ENCODE measurements around the gene FAM83F.
A peak's percentile ranks its signal among the peaks of the same experiment; 100 is the strongest.

The FAM83F gene

GRCh38 chr22:40036126-40036525 lies 41.4 kb downstream of the FAM83F start:
- no peak for DNase-seq (ENCODE audit: low read depth)

GRCh38 chr22:40036591-40037225 lies 42.0 kb downstream of the FAM83F start:
- DNase-seq (ENCODE audit: low read depth) = peak; percentile 28

- DNase-seq (ENCODE audit: low read depth) = no peak
These were observed 42.6 kb downstream of the FAM83F start for GRCh38 chr22:40037320-40037719.

GRCh38 chr22:40039482-40040115 lies 44.8 kb downstream of the FAM83F start:
- DNase-seq (ENCODE audit: low read depth) = no peak

DNA sequence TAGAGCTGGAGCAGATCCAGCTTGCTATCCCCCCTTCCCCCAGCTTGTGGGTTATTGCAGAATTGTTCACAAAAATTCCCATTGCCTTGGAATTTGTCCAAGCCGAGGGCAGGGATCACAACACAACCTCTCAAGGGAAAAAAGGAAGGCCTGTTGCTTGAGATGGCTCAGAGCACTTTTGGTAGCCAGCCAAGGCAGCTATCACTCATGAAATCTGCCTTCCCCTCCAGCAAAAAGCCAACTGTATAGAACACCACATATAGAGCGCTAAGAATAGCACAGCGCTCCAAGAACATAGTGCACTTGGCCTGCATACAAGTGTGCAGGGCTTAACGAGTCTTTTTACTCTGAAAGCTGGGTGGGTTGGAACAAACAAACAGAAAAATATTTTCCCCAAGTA lies 46.2 kb downstream of the FAM83F start:
- no peak for DNase-seq (ENCODE audit: low read depth)

- DNase-seq (ENCODE audit: low read depth) = no peak
These were observed 46.8 kb downstream of the FAM83F start for GRCh38 chr22:40041366-40042137.

DNA sequence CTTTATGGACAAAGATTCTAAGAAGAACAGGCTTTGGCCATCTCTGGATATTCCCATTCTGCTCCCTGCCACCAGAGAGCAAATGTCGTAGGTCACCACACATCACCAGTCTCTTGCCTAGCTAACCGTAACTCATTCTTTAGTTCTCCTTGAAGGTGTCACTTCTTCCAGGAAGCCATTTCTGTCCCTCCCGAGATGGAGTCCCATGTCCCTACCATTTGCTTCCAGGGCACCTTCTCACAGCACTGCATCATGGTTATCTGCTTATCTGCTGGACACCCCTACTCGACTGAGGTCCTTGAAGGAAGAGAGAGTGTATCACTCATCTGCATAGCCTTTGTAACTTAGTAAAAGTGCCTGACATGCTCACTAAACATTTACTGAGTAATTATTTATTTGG lies 47.6 kb downstream of the FAM83F start:
- DNase-seq (ENCODE audit: low read depth) = no peak

DNA sequence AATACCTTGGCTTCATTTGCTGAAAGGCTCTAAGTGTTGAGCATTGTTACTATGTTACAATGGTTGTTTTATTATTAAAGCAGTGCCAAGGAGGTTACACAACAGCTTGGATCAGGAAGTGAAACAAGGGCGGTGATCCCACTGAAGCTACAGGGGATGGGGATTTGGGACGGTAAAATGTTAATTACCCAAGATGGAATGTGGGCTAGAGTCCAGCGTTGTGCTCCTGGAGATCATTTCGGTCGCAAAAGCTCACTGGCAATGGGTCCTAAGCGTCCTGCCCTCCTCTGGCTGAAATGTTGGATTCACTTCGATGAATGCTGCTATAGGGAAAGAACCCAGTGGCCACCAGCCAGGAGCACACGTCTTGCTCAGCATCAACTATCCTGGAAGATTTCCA lies 48.3 kb downstream of the FAM83F start:
- DNase-seq (ENCODE audit: low read depth) = no peak

DNA sequence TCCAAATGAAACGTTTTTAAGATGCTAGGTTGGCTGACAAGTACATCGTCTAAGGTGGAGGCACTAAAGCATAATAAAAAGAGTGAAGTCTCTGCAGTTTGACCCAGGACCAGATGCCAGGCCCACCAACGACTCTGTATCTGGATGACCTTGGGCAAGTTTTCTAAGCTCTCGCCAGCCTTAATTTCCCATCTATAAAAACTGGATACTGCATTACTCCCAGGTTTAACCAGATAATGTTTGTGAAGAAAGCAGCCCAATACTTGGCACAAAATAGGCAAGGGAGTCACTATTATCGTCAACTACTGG lies 49.0 kb downstream of the FAM83F start:
- no peak for DNase-seq (ENCODE audit: low read depth)

DNA sequence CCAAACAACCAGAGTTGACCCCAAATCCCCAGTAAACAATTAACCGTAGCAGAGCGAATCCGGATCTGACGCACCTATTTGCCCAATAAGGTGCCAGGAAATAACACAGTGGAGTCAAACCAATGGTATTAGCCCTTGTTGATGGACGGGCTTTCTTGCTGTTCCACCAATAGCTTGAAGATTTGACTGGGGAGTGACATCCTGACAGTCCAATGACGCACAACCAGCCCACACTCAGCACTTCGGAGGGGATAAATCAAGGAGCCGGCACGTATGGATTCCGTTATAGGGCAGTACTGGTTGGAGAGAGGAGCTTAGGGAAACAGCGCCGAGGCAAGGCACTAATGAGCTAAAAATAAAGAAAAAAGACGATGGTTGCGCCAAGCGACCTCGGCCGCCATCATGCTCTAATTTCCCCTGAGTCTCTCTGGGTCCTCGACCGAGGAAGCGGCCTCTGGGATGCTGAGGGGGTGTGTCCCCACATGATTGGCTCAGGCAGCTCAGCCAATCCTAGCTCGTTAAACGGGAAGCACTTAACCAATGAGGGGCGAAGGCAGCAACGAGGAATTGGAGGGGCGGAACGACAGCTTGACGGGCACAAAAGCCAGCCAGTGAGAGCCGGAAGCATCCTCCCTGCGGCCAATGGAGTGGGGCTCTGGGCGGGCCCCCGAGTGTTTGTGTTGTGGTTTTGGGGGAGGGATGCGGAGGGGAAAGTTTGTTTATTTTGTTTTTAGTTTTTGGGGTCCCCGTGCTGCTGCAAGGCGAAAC lies 49.5 kb downstream of the FAM83F start:
- peak; percentile 97 for DNase-seq (ENCODE audit: low read depth)

- peak; percentile 60 for DNase-seq (ENCODE audit: low read depth)
These were observed 50.4 kb downstream of the FAM83F start for GRCh38 chr22:40044870-40045834.

DNA sequence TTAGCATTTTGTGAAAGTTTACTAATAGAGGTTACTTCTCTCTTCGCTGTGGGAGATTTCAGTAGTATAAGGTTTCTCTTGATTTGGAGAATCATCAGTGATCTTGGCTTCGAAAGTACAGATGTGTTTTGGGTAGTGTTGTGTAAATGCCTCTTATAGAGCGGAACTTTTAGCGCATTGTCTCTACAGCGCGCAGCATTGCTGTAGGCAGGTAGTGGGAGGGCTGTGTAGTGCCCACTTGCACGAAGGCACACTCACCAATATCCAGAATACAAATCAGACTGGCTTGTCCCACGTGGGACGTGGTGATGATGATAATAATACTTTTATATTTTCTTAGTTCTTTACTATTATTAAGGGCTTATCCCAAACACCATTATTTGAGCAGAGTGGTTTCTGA lies 51.4 kb downstream of the FAM83F start:
- DNase-seq (ENCODE audit: low read depth) = no peak

DNA sequence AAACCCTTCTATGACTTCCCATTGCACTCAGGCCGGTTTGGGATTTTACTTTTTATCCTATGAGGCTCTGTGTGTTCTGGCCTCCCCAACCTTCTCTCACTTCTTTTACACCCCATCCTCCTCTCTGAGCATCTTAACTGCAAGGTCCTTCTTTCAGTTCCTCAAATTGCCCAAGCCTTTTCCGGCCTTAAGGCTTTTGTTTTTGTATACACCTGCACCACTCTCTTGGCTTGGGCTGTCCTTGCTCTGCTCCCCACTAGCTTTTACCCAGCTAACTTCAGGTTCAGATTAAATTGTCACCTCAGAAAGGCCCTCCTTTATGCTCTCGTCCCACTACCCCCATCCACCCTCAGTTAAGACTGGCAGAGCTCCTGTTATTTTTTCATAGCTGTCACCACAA lies 55.5 kb downstream of the FAM83F start:
- DNase-seq (ENCODE audit: low read depth) = no peak

- DNase-seq (ENCODE audit: low read depth) = no peak
These were observed 56.6 kb downstream of the FAM83F start for GRCh38 chr22:40051322-40051721.

- DNase-seq (ENCODE audit: low read depth) = no peak
These were observed 58.7 kb downstream of the FAM83F start for GRCh38 chr22:40053460-40053859.

GRCh38 chr22:40054486-40054885 lies 59.7 kb downstream of the FAM83F start:
- DNase-seq (ENCODE audit: low read depth) = no peak

DNA sequence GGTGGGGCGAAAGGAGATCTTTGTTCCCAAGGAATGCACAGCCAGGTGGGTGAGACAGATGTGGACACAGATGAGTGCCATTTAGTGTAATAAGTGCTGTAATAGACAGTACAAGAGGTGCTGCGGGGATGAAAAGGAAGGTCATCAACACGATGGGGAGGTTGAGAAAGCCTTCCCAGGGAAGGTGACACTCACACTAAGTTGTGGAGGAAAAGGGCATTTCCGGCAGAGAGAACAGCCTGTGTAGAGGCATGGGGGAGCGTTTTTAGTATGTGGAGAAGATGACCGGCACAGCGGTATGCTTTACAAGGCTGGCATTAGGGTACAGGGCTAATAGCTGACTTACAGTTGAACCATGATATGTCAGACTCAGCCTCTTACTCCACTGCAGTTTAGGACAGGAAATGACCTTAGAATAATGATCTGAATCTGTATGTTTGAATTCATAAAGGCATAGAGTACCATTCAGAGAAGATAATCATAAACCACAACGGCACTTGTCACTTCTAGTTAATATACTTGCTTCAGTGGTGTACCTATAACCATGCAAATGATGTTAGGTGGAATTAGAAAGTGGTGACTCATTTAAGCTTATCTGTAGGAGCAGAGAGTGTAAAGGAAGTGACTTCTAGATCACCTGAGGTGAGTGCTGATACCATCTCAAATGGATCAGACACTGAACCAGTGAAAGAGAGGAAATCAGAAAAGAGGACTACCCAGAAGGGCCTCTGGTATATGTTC lies 60.6 kb downstream of the FAM83F start:
- peak; percentile 25 for DNase-seq (ENCODE audit: low read depth)

DNA sequence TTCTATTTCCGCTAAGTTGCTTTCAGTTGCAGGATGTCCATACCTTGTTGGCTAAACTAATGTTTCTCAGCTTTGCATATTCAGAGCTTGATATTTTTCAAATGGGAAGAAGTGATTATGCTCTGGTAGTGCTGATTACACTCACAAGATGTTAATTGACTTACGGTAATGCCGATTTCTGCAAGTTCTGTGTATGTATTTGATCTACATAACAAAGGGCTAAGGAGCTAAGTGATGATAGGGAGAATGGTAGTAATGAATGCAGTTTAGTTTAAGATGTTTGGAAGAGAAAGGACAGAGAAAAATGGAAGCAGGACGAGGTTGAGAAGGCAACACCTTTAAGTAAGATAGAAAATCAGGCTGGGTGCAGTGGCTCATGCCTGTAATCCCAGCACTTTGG lies 61.4 kb downstream of the FAM83F start:
- no peak for DNase-seq (ENCODE audit: low read depth)

GRCh38 chr22:40056559-40056958 lies 61.8 kb downstream of the FAM83F start:
- DNase-seq (ENCODE audit: low read depth) = no peak

DNA sequence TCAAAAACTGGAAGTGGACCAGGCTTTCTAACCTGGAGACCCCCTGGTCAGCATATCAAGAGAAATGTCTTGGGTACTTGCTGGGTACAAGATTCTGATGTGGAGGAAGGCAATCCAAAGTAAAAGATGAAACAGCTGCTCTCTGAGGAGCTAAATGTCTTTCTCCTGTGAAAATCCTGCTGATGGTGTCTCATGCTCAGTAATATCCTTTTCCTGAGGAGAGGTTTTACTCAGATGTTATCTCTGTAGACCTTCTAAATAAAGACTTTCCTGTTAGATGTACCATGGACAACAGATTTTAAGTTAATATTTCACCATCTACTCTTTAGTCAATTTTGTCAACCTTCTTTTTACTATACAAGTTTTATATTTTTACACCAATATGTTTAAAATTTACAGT lies 62.9 kb downstream of the FAM83F start:
- DNase-seq (ENCODE audit: low read depth) = no peak

- DNase-seq (ENCODE audit: low read depth) = no peak
These were observed 63.5 kb downstream of the FAM83F start for GRCh38 chr22:40058265-40058664.
